WTC11 (cell line): Measurements from ENCODE around the gene MS4A4A.
A peak's percentile ranks its signal among the peaks of the same experiment; 100 is the strongest.
"Not testable (repeated sequence)": the region's sequence is repeated elsewhere in the genome, so short reads cannot be mapped to it uniquely, and the experiment has no call there.

ENCODE experiments used
- ATF3 ChIP-seq: sonication (generic); formaldehyde crosslinking; conservative IDR thresholded peaks from 2 replicates; pipeline ENCODE4 v1.8.1; 2022; ENCODE audit warnings: mild to moderate bottlenecking, missing genetic modification reagents
- CREB1 ChIP-seq: sonication (generic); formaldehyde crosslinking; IDR thresholded peaks from 2 replicates; pipeline ENCODE4 v1.8.0; 2023; ENCODE audit warnings: mild to moderate bottlenecking, missing genetic modification reagents
- E2F5 ChIP-seq: sonication (generic); formaldehyde crosslinking; IDR thresholded peaks from 2 replicates; pipeline ENCODE4 v1.8.1; 2022; ENCODE audit warnings: mild to moderate bottlenecking, moderate library complexity, missing genetic modification reagents
- ESRRA ChIP-seq: sonication (generic); formaldehyde crosslinking; IDR thresholded peaks from 2 replicates; pipeline ENCODE4 v1.8.1; 2022; ENCODE audit warnings: mild to moderate bottlenecking, missing genetic modification reagents, borderline replicate concordance
- TF ChIP-seq, protein P1 (sequence below): fragments of 200-600 bp; IDR thresholded peaks from 2 replicates; pipeline ENCODE4 v1.8.0; 2022; ENCODE audit warnings: antibody characterized with exemption

DNA sequence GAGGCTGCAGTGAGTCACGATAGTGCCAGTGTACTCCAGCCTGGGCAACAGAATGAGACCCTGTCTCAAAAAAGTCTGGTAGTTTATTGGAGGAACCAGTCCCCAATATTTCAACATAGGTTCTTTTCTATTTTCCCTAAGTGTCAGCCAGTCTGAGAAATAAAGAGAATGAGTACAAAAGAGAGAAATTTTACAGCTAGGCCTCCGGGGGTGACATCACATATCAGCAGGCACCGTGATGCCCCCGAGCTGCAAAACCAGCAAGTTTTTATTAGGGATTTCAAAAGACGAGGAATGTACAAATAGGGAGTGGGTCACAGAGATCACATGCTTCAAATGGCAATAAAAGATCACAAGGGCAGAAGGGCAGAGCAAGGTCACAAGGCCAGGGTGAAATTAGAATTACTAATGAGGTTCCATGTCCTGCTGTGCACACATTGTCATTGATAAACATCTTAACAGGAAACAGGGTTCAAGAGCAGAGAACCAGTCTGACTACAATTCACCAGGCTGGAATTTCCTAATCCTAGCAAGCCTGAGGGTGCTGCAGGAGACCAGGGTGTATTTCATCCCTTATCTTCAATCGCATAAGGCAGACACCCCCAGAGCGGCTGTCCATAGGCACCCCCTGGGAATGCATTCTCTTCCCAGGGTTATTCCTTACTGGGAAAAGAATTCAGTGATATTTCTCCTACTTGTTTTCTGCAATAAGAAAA is 5.1 kb downstream of the MS4A4A start:
- TF ChIP-seq, protein P1, sequence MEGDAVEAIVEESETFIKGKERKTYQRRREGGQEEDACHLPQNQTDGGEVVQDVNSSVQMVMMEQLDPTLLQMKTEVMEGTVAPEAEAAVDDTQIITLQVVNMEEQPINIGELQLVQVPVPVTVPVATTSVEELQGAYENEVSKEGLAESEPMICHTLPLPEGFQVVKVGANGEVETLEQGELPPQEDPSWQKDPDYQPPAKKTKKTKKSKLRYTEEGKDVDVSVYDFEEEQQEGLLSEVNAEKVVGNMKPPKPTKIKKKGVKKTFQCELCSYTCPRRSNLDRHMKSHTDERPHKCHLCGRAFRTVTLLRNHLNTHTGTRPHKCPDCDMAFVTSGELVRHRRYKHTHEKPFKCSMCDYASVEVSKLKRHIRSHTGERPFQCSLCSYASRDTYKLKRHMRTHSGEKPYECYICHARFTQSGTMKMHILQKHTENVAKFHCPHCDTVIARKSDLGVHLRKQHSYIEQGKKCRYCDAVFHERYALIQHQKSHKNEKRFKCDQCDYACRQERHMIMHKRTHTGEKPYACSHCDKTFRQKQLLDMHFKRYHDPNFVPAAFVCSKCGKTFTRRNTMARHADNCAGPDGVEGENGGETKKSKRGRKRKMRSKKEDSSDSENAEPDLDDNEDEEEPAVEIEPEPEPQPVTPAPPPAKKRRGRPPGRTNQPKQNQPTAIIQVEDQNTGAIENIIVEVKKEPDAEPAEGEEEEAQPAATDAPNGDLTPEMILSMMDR, result not testable (repeated sequence)
- TF ChIP-seq CREB1 (CRISPR knock-in tag); E2F5; ATF3 (CRISPR knock-in tag): not testable (repeated sequence)
- peak; percentile 90 for TF ChIP-seq ESRRA
